HEK293 (cell line): Measurements from ENCODE around the gene SMIM1.

Experiments
- CTCF ChIA-PET: fragments of 350-600 bp; formaldehyde crosslinking; extraction: SDS; loops from one replicate; lab custom pipeline; 2021; ENCODE audit warnings: antibody characterized with exemption; lab: Yijun Ruan, JAX
- POLR2A ChIA-PET: fragments of 300-600 bp; formaldehyde crosslinking; extraction: SDS; loops from one replicate; lab custom pipeline; 2020; ENCODE audit warnings: antibody characterized with exemption, inconsistent platforms; lab: Yijun Ruan, JAX
- H3K27ac ChIP-seq: fragments of 200-500 bp; sonication (Bioruptor generic); 2 replicates; pipeline ENCODE4 v1.5.1; 2014; ENCODE audit warnings: low read depth, low read length, control low read depth, inconsistent platforms; ENCODE audit errors: extremely low read depth
- H3K36me3 ChIP-seq, 2 experiments: fragments of 200-500 bp in 1 of 2; sonication (Bioruptor generic) in 1 of 2; 1 replicate in 1 of 2; 2 replicates in 1 of 2; pipeline ENCODE4 v1.5.1; 2014 to 2017; ENCODE audit warnings: inconsistent platforms in 2 of 2, low read length in 2 of 2; ENCODE audit not compliant: control insufficient read depth in 2 of 2, insufficient read depth in 1 of 2
- H3K4me1 ChIP-seq: fragments of 200-500 bp; sonication (Bioruptor generic); 2 replicates; pipeline ENCODE4 v1.5.1; 2014; ENCODE audit warnings: mild to moderate bottlenecking, low read length, inconsistent platforms; ENCODE audit not compliant: control insufficient read depth, insufficient read depth
- H3K4me3 ChIP-seq: 2 replicates; pipeline ENCODE4 v1.5.1; 2011; ENCODE audit warnings: low read depth, mild to moderate bottlenecking, control low read depth, low read length, moderate library complexity
- H3K9me3 ChIP-seq: fragments of 200-500 bp; sonication (Bioruptor generic); 2 replicates; pipeline ENCODE4 v1.5.1; 2014; ENCODE audit warnings: low read depth, low read length, inconsistent platforms; ENCODE audit not compliant: control insufficient read depth, insufficient read depth
- BCL11A ChIP-seq: fragments of 450-650 bp; formaldehyde crosslinking; IDR thresholded peaks from 2 replicates; pipeline ENCODE4 v1.5.1; 2016; ENCODE audit warnings: low read depth, missing biosample characterization, missing genetic modification characterization
- GLIS1 ChIP-seq: fragments of 450-650 bp; formaldehyde crosslinking; IDR thresholded peaks from 2 replicates; pipeline ENCODE4 v1.5.1; 2016; ENCODE audit warnings: missing biosample characterization, missing genetic modification characterization
- GLIS2 ChIP-seq: fragments of 450-650 bp; formaldehyde crosslinking; IDR thresholded peaks from 2 replicates; pipeline ENCODE4 v1.5.1; 2016; ENCODE audit warnings: missing biosample characterization, missing genetic modification characterization
- RBAK ChIP-seq: fragments of 450-650 bp; formaldehyde crosslinking; IDR thresholded peaks from 2 replicates; pipeline ENCODE4 v1.5.1; 2016; ENCODE audit warnings: missing biosample characterization, missing genetic modification characterization
- SP2 ChIP-seq: fragments of 450-650 bp; formaldehyde crosslinking; IDR thresholded peaks from 2 replicates; pipeline ENCODE4 v1.5.1; 2016; ENCODE audit warnings: missing biosample characterization, missing genetic modification characterization
- SP3 ChIP-seq: fragments of 450-650 bp; formaldehyde crosslinking; IDR thresholded peaks from 2 replicates; pipeline ENCODE4 v1.5.1; 2016; ENCODE audit warnings: missing biosample characterization, missing genetic modification characterization
- ZBTB11 ChIP-seq: fragments of 450-650 bp; formaldehyde crosslinking; conservative IDR thresholded peaks from 2 replicates; pipeline ENCODE4 v1.5.1; 2016; ENCODE audit warnings: low read depth, missing biosample characterization, missing genetic modification characterization
- ZBTB21 ChIP-seq: fragments of 450-650 bp; formaldehyde crosslinking; IDR thresholded peaks from 2 replicates; pipeline ENCODE4 v1.5.1; 2017; ENCODE audit warnings: missing biosample characterization, missing genetic modification characterization
- ZNF133 ChIP-seq: fragments of 450-650 bp; formaldehyde crosslinking; IDR thresholded peaks from 2 replicates; pipeline ENCODE4 v1.5.1; 2016; ENCODE audit warnings: missing biosample characterization, missing genetic modification characterization
- ZNF140 ChIP-seq: fragments of 450-650 bp; formaldehyde crosslinking; IDR thresholded peaks from 2 replicates; pipeline ENCODE4 v1.5.1; 2016; ENCODE audit warnings: missing biosample characterization, missing genetic modification characterization
- ZNF221 ChIP-seq: fragments of 450-650 bp; formaldehyde crosslinking; IDR thresholded peaks from 2 replicates; pipeline ENCODE4 v1.5.1; 2017; ENCODE audit warnings: missing biosample characterization, missing genetic modification characterization, borderline replicate concordance
- ZNF335 ChIP-seq: fragments of 450-650 bp; formaldehyde crosslinking; conservative IDR thresholded peaks from 2 replicates; pipeline ENCODE4 v1.5.1; 2016; ENCODE audit warnings: missing biosample characterization, missing genetic modification characterization
- ZNF391 ChIP-seq: fragments of 450-650 bp; formaldehyde crosslinking; IDR thresholded peaks from 2 replicates; pipeline ENCODE4 v1.5.1; 2016; ENCODE audit warnings: low read depth, missing biosample characterization, missing genetic modification characterization, borderline replicate concordance
- ZNF549 ChIP-seq: fragments of 450-650 bp; IDR thresholded peaks from 2 replicates; pipeline ENCODE4 v1.5.1; 2018; ENCODE audit warnings: missing biosample characterization, missing genetic modification characterization, mild to moderate bottlenecking, inconsistent platforms, moderate library complexity
- ZNF621 ChIP-seq: fragments of 450-650 bp; formaldehyde crosslinking; IDR thresholded peaks from 2 replicates; pipeline ENCODE4 v1.5.1; 2017; ENCODE audit warnings: missing biosample characterization, missing genetic modification characterization
- ZNF626 ChIP-seq: fragments of 450-650 bp; sonication (Bioruptor Pico); formaldehyde crosslinking; IDR thresholded peaks from 2 replicates; pipeline ENCODE4 v1.5.1; 2018; ENCODE audit warnings: missing biosample characterization, missing genetic modification characterization, inconsistent platforms
- ZNF776 ChIP-seq: fragments of 450-650 bp; formaldehyde crosslinking; IDR thresholded peaks from 2 replicates; pipeline ENCODE4 v1.5.0; 2017; ENCODE audit warnings: missing biosample characterization, missing genetic modification characterization, borderline replicate concordance
- ZNF777 ChIP-seq: fragments of 450-650 bp; formaldehyde crosslinking; IDR thresholded peaks from 2 replicates; pipeline ENCODE4 v1.5.1; 2017; ENCODE audit warnings: missing biosample characterization, missing genetic modification characterization, borderline replicate concordance
- TF ChIP-seq, protein P1 (sequence below): fragments of 450-650 bp; formaldehyde crosslinking; IDR thresholded peaks from 2 replicates; pipeline ENCODE4 v1.5.1; 2016; ENCODE audit warnings: missing biosample characterization, missing genetic modification characterization
- TF ChIP-seq, protein P2 (sequence below): fragments of 450-650 bp; formaldehyde crosslinking; IDR thresholded peaks from 2 replicates; pipeline ENCODE4 v1.5.1; 2017; ENCODE audit warnings: missing biosample characterization, missing genetic modification characterization

Gene SMIM1

GRCh38 chr1:3770047-3770765, 2.3 kb upstream of the SMIM1 start:
- POLR2A ChIA-PET: no interaction called here
- Histone ChIP-seq H3K4me3 (no peak overlapping the region), H3K36me3 (no peaks in the 10 kb centered on the region), H3K9me3 (no peaks in the 10 kb centered on the region), H3K4me1 (no peaks in the 10 kb centered on the region), H3K27ac (no peak overlapping the region)
- TF ChIP-seq GLIS2 (tag by site-specific recombination) (peak; percentile 25), ZNF221 (tag by site-specific recombination) (no peak), ZNF626 (tag by site-specific recombination) (no peak)
- CTCF ChIA-PET: interaction anchor here (0.6 to 1.0 kb wide), 2 partner anchors 9 to 37 kb away, joined by 3 to 5 read pairs; no protein-coding TSS in a partner anchor

- Histone ChIP-seq H3K4me3 (peak overlapping the region; percentile 49), H3K36me3 (no peaks in the 10 kb centered on the region), H3K27ac (no peak overlapping the region), H3K4me1 (no peaks in the 10 kb centered on the region), H3K9me3 (no peaks in the 10 kb centered on the region)
- ChIA-PET POLR2A (no interaction called here), CTCF (interaction anchor here (0.6 kb wide), 1 partner anchor 11 kb away, joined by 5 read pairs; no protein-coding TSS in a partner anchor)
- TF ChIP-seq ZNF335 (tag by site-specific recombination): peak; percentile 40; the same call in 1 of the 2 replicates
- TF ChIP-seq ZBTB11 (tag by site-specific recombination): no peak
Observed at GRCh38 chr1:3771108-3772026, 1.2 kb upstream of the SMIM1 start.

GRCh38 chr1:3772027-3772714, 378 bp upstream of the SMIM1 start:
- H3K36me3 ChIP-seq: no peaks in the 10 kb centered on the region
- H3K27ac ChIP-seq: peak overlapping the region; percentile 37; the same call in 1 of the 2 replicates
- POLR2A ChIA-PET: no interaction called here
- CTCF ChIA-PET: interaction anchor here (0.6 kb wide), 1 partner anchor 10 kb away, joined by 5 read pairs; no protein-coding TSS in a partner anchor
- no peaks in the 10 kb centered on the region for H3K4me1 ChIP-seq
- H3K4me3 ChIP-seq: peak overlapping the region; percentile 49
- no peaks in the 10 kb centered on the region for H3K9me3 ChIP-seq
- TF ChIP-seq ZNF777 (peak; percentile 25; the same call in 1 of the 2 replicates), BCL11A (no peak), ZBTB21 (tag by site-specific recombination) (no peak), RBAK (tag by site-specific recombination) (no peak), SP3 (peak; percentile 76), ZNF549 (tag by site-specific recombination) (no peak), ZNF133 (tag by site-specific recombination) (no peak), ZNF140 (tag by site-specific recombination) (no peak), ZNF776 (no peak), SP2 (tag by site-specific recombination) (peak; percentile 47), GLIS1 (tag by site-specific recombination) (peak; percentile 66), ZNF621 (tag by site-specific recombination) (no peak), ZNF391 (tag by site-specific recombination) (0 out of 2 replicates have a peak, but pooled peaks have one; percentile 30)
- TF ChIP-seq, protein P1, sequence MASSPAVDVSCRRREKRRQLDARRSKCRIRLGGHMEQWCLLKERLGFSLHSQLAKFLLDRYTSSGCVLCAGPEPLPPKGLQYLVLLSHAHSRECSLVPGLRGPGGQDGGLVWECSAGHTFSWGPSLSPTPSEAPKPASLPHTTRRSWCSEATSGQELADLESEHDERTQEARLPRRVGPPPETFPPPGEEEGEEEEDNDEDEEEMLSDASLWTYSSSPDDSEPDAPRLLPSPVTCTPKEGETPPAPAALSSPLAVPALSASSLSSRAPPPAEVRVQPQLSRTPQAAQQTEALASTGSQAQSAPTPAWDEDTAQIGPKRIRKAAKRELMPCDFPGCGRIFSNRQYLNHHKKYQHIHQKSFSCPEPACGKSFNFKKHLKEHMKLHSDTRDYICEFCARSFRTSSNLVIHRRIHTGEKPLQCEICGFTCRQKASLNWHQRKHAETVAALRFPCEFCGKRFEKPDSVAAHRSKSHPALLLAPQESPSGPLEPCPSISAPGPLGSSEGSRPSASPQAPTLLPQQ (tag by site-specific recombination): 0 out of 2 replicates have a peak, but pooled peaks have one; percentile 54
- TF ChIP-seq, protein P2, sequence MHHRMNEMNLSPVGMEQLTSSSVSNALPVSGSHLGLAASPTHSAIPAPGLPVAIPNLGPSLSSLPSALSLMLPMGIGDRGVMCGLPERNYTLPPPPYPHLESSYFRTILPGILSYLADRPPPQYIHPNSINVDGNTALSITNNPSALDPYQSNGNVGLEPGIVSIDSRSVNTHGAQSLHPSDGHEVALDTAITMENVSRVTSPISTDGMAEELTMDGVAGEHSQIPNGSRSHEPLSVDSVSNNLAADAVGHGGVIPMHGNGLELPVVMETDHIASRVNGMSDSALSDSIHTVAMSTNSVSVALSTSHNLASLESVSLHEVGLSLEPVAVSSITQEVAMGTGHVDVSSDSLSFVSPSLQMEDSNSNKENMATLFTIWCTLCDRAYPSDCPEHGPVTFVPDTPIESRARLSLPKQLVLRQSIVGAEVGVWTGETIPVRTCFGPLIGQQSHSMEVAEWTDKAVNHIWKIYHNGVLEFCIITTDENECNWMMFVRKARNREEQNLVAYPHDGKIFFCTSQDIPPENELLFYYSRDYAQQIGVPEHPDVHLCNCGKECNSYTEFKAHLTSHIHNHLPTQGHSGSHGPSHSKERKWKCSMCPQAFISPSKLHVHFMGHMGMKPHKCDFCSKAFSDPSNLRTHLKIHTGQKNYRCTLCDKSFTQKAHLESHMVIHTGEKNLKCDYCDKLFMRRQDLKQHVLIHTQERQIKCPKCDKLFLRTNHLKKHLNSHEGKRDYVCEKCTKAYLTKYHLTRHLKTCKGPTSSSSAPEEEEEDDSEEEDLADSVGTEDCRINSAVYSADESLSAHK: no peak
